CD4-positive, alpha-beta T cell treated with Interferon alpha-2 for 1 hour (primary cell): Measurements from ENCODE around the gene ELFN1.

Experiments used
- DNase-seq, 2 donors: peaks; one replicate each; pipeline ENCODE4 v3.0.0-alpha.2; 2020 to 2022

The ELFN1 gene

DNA sequence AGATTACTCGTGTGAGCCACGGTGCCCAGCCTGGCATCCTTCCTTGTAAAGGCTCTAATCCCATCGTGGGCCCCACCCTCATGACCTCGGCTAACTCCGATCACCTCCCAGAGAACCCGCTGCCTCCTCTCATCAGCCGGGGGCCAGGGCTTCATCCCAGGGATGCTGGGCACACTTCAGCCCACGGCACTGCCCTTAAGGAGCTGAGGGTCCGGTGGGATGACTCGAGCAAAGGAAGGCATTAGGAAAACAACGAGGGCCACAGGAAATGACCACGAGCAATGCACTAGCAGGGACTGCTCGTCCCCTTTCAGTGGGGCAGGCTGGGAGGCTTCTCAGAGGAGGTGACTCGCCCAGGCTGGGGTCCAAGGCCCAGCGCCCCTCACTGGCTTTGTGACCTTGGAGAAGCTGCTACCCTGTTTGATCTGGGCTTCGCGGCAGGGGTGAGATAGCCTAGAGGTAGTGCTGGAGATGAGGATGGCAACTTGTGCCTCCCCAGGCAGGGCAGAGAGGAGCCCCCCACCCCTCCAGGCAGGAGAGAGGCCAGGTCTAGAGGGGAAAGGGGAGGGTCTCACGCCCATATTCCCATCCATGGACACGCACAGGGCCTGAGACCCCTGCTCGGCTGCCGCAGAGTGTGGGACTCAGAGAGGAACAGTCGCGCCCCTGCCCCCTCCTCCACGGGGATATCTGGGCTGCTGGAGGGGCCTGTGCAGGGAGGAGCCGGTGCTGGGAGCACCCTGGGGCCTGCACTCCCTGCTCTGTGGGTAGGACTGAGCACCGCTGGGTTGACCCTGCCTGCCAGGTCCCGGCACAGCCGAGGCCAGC lies 26.8 kb downstream of the ELFN1 start:
- no peak for DNase-seq

DNA sequence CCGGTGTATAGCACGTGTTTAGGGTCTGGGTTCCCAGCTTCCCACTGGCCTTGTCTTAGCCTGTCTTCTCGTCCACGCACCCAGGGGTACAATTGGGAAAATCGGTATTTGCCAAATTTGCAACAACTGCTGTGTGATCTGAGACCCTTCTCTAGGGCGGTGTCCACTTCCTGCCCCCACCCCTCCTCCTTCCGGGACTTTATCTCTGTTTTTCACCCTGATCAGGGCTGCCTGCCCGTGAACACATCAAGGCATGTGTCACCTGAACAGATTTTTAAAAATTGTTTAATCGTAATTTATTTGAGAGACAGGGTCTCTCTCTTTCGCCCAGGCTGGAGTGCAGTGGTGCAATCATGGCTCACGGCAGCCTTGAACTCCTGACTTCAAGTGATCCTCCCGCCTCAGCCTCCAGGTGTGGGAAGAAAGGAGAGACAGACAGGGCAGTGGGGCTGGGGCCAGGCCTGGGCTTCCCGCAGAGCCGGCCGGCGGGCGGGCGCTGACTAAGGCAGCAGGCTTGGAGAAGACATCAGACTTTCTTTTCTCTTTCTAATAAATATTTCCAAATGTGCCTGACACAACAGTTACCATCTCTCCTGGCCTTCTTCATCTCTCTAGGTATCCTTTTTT lies 27.5 kb downstream of the ELFN1 start:
- DNase-seq: no peak

DNA sequence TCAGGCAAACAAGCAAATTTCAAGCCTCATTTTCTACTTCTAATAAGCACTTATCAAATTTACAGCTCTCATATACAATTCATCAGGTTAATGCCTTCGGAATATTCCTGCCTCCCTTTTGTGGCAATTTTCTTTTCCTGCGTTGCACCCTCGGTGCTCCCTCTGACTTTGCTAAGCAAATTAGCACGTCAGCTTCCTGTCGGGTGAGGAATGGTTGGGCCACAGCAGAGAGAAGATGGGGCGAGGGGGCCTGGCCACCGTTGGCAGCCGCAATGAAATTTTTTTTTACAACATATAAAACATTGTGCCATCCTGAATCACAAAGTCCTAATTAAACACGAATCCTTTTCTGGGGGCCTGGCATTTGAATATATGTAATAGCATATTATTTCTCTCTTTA lies 28.1 kb downstream of the ELFN1 start:
- no peak for DNase-seq

DNA sequence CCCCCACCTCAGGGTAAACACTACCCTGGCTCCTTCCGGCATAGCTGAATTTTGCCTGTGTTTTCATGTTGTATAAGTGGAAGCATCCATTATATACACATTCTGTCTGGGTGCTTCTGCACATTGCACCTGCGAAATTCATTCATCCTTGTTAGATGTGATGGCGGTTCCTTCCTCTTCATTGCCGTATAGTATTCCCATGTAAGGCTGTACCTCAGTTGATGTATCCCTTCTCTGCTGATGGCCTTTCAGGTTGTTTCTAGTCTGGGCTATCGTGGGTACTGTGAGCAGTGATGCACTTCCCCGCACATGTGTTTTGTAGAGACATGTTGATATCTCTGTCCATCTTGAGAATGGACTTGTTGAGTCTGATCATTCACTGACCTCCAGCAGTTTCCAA lies 28.9 kb downstream of the ELFN1 start:
- no peak for DNase-seq

DNA sequence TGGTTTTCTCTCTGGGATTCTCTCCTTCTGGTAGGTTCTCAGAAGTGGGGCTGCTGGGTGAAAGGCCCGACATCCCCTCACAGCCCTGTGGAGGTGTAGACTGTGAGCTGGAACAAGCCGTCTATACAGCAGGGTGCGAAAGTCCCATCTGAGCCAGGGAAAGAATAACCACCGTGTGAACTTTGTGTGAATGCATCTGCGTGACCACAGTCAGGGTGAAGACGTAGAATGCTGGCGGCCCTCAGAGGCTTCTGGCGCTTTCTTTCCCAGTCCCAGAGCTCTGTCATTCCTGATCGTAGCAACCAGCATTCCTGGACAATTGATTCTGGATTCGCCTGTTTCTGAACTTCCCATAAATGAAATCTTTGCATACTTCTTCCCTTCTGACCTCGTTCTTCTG lies 30.0 kb downstream of the ELFN1 start:
- no peak for DNase-seq

DNA sequence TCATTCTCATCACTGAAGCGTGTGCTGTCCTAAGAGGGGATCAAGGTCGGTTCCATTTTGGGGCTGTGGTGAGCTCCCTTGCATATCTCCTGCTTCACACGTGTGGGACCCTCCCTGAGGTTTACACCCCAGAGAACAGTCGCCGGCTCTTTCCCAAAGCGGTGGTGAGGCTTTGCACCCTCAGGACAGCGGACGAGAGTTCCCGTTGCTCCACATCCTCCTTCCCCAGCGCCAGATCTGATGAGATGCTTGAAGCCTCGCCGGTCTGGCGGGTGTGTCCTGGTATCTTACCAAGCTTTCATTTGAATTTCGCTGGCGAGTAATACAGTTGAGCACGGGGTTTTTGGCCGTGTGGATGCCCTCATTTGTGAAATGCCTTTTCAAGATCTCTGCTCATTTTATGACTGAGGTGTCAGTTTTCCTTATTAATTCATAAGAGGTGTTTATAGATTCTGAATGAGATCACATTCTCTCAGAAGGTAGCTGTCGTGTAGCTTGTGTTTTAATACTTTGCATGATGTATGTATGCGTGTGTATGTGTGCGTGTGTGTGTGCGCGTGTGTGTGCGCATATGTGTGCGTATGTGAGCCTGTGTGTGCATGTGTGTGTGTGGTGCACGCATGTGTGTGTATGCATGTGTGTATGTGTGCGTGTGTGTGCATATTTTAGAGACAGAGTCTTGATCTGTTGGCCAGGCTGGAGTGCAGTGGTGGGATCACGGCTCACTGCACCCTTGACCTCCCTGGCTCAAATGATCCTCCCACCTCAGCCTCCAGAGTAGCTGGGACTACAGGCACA lies 30.7 kb downstream of the ELFN1 start:
- no peak for DNase-seq

DNA sequence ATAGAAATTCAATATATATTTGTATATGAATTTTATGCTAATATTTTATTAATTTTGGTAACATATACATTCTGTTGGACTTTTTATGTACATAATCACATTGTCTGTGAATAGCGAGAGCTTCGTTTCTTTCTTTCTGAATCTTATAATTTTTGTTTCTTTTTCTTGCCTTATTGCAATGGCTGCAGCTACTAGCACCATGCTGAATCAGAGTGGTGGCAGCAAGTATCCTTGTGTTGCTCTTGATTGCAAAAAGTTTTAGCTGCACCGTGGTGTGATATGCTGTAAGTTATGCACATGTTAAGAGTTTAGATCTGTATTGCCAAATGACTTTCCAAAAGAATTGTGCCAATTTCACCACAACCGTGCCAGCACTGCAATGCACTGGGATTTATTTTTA lies 32.6 kb downstream of the ELFN1 start:
- DNase-seq: no peak

DNA sequence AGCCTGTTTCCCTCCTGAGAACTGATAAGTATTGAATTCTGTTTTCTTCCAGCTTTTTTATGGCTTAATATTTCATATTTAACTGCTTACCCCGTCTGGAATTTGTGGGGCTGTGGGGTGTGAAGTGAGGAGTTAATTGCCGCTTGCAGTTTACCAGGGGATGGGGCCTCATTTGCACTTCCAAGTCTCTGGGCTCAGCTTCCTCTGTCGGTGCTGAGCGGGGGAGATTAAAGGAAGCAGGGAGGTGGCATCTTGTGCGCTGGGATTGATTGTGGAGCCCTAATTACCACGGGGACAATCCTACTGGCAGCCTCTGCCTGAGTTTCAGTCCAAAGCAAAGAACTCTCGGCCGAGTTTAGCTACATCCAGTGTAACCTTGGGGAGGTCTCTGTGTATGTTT lies 33.4 kb downstream of the ELFN1 start:
- no peak for DNase-seq

DNA sequence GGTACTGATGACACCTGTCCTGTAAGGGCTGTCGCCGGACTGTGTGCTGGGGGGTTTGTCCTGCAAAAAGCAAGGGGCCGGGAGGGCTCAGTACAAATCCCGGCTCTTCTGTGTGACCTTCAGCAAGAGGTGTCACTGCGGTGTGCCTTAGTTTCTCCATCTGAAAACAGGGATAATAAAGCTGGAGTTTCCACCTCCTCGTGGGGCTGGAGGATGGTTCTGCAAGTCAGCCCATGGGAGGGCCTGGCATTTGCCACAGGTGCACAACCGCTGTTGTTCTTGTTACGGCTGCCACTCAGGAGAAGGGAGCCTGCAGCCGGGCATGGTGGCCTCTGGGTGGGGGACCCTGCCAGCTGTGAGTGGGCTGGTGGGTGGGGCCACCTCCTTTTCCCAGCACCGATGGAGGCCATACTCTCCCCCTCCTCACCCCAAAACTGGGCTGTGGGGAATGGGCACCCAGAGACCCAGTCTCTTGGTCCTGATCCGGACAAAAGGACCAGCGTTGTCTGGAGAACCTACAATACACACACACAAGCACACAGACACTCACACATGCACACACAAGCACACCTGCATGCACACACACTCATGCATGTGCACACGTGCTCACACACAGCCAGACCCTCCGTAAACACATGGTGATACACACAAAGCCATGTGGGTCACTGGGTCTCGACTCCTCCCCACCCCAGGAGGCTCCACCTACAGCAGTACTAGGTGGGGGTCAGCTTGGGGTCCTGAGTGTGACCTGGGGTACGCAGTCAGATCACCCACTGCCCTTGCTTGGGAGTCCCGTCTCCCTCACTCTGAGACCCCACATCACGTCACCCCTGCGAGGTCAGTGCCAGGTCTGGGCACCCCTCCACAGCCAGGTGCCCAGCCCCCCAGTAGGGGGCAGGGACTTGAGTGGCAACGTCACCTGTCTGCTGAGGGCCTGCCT lies 34.1 kb downstream of the ELFN1 start:
- DNase-seq: no peak

DNA sequence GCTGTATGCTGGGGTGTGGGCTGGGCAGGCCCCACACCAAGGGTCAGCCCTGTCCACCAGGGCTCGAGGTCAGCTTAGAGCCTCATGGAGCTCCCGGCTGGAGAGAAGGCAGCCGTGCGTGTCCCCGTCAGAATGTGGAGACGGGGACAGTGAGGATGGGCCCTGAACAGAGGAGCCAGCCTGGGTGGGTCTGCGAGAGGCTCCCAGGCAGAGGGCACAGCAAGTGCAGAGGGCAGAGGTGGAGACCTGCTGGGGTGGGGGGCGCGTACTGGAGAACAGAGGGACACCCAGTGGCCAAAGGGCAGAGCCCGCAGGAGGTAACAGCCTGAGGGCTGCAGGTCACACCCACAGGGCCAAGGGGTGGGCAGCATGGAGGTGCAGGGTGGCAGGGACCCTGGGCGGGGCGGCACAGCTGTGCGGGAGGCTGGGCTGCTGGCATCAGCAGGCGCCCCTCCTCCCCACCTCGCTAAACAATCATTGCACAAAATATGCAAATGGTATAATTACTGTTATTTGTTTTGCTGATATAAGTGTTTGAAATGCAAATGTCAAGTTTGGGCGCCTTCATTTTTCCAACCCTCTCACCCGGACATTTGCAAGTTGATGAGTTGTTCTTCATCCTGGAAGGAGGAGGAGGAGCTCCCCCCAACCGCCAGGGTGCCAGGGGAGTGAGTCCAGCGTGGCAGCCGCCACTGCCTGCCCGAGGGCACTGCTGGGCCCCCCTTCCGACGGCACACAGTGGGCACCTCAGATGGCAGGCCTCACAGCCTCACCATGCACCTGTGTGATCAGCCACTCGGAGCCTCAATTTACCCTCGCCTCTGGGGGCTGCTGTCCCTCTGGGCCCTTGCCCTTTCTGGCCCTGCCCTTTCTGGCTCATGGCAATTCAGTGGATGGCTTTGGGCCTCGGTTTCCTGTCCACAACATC lies 35.0 kb downstream of the ELFN1 start:
- no peak for DNase-seq

DNA sequence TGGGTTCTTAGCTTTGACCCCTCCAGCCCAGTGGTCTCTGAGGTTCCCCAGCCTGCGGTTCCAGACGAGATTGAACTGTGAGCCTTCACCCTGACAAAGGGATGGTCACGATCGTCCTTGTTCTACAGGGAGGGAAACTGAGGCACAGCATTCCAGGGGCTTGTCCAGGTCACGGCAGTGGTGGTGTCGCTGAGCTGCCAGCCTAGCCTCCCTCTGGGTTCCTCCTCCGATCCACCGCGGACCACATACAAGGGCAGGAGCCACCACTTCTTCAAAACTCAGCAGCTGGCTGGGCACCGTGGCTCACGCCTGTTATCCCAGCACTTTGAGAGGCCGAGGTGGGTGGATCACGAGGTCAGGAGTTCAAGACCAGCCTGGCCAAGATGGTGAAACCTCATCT lies 35.8 kb downstream of the ELFN1 start:
- no peak for DNase-seq

DNA sequence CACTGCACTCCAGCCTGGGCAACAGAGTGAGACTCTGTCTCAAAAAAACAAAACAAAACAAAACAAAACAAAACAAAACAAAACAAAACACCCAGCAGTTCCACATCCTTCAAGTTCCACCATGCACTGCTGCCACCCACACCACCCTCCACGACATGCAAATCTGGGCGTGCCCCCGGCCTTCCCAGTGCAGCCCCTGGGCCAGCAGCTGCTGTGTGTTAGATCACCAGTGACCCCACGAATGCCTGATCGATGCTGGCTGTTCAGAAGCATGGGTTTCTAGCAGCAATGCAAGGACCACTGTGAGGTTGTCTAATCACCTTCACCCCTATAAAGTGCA lies 36.3 kb downstream of the ELFN1 start:
- no peak for DNase-seq

DNA sequence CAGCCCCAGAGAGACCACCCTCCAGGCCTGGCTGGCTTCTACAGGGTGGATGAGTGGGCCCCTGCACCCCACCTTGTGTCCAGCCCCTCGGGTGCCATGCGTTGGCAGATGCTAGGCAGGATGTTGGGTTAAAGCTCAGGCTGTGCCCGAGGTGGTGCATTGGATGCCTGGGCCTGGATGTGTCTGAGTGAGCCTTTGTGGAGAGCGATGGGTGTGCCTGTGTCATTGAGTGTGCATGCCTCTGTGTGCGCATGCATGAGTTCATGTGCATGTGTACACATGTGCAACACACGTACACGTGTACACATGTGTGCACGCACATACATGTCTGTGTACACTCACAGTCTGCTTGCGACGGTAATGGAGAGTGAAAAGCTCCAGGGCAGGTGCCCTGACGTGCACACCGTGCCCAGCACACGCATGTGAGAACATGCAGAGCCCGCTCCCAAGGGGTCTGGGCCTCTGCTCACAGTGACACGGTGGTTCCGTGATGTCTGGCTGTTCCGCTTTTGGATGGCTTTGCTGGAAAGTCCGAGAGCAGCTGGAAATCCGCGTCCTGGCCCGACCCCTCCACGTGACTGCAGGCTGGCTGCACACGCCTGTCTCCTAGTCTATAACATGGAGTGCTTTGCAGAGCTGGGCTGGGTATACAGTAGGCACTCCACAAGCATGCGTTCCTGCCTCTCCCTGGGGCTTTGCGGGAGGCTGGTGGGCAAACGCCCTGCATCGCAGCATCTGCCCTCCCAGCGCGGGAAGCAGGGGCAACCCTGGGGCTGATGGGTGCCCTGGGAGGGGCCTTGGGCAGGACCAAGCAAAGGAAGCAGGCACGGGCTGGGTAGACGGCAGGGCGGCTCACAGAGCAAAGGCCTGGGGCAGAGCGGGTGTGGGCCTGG lies 36.9 kb downstream of the ELFN1 start:
- no peak for DNase-seq

DNA sequence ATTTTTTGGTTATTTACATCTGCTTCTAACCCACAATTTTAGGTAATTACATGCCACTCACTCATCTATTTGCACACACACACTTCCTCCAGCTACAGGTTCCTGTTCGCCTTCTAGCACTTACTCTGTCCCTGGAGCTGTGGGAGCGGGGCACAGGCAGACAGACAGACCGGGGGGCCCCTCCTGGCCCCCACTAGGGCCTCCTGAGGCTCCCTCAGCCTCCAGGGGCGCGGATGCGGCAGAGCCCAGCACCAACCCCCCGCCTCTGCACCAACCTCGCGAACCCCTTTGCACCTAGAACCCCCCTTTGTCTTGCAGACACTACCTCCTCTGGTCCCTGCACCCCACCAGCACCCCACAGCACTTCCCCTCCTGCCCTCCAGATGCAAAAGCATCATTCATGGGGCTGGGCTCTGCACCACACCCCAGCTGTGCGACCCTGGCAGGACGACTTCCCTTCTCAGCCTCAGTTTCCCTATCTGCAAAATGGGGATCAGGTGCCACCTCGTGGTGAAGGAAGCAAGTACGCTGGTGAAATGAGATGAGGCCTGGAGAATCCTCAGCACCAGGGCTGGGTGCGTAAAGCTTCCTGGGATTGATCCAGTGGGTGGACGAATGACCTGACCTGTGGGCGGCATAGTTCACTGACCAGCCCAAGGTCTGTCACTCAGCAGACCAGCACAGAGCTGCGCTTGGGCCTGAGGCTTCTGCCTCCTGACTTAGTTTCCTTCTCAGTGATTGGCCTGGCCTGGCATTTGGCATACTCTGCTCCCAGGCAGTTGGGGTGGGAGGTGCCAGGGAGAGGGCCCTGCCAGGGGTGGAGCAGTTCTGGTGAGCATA lies 37.9 kb downstream of the ELFN1 start:
- no peak for DNase-seq

DNA sequence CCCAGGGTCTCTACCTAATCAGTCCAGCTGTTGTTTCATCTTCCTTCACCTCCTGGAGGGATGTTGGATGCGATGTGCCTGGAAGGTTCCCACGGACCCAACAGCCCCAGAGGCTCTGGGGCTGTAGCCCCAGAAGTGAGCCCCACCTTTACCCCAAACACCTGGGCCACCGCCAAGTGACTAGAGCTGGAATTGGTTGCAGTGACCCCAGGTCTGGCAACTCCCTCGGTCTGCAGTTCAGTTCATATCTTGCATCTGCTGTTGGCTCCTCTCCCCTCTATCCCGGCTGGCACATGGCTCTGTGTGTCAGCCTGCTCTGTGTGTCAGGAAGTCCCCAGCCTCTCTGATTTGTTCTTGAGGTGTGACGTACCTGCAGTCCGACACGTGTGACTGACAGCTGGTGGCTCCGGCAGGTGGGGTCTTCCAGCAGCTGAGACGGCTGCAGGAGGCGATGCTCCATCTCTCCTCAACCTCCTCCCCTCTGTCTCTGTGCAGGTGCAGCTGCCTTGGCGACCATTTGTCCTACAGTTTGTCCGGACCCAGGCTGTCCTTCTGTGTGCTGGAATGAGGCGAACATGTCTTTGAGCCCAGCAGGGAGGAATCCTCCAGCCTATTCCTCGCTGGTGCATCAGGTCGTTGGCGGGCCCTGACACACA lies 38.6 kb downstream of the ELFN1 start:
- no peak for DNase-seq

DNA sequence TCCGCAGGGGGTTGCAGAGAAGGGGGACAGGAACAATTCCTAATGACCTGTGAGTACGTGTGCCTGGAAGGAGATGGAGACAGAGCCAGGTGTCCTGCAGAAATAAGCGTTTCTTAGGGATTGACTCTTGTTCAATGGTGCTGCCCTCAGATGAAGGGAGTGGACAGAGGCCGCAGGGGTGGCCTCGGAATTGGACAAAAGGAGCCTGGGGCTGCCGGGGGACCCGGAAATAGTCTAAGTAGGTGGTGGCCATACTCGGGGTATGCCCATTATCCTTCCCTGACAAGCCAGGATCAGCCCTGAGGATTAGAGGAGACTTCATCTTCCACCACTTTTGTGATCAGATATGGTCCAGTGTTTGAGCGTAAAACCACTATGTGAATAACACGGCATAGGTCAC lies 39.2 kb downstream of the ELFN1 start:
- DNase-seq: no peak

DNA sequence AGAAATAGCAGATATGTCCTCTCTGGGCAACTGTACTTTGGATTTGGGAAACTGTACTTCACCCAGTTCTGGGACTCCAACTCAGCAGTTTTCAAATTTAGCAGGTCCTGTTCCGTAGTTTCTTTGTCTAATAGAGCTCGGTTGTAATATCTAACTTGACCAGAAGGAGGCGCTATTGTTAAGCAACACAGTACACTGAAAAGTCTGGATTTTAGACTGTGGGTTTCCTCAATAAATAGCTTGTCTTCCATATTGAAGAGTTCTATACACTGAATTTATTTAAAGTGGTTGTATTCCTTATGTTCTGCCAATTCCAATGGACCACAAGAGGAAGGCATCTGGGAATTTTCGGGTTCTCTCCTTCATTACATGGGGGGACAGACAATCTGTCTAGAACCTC lies 39.8 kb downstream of the ELFN1 start:
- peak in 1 of 2 donors; percentile 11 for DNase-seq

DNA sequence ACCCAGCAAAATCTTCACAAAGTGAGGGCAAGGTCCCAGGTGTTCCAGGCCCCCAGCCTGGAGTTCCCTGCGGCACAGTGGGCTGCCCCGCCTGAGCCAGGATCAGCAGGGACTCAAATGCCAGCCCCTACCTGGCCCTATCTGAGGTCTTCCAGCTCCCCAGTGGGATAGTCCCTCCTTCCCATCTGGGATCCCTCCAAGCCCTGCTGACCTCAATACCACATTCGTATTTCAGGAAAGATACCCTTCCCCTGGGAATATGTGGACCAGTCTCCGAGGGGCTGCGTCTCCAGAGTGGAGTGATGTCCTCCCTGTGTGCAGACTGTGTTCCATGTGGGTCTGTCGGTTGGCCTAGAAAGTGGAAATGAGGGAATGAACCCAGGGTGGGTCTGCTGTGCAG lies 40.9 kb downstream of the ELFN1 start:
- DNase-seq: no peak

DNA sequence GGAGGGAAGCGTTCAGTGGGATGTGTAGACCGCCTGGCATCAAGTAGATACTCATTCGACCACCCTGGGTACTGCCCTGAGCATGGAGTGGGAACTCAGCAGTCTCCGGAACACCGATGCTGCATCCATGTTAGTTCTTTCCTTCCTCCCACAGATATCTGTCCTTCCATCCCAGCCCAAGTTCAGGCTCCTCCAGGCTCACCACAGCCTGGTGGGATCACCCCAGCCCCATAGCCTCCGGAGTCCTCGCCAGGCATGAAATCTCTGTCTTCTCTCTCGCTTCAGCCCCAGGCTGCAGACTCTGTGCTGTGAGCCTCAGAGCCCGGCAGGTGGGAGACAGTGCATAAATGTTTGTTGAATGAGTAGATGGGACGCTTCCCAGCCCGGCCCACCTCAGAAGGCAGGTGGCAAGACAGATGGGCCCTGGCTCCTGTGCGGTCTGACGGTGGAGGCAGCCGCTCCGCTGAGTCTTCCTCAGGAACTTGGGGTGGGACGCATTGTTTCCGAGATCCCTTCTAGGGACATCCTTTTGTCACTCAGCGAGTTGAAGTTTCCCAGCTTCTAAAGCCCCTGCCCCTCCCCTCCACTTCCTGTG lies 42.9 kb downstream of the ELFN1 start:
- DNase-seq: no peak
